ENCODE measurements around the gene ZNF511. TPM values are rescaled to one million over a fixed set of nuclear protein-coding genes. Genes with fewer than 3 reads are reported as not detected.

Gene ZNF511
- total and polyA plus RNA-seq, 3 experiments from 2014 or later = 82.2 to 90.8 (median 83.2) TPM

- H3K4me1 ChIP-seq (ENCODE audit: insufficient read depth, low read length) = no peaks in the 10 kb centered on the region
- DNase-seq = no peak
- Mint-ChIP-seq H3K4me3 (no peak overlapping the region), H3K27ac (no peak overlapping the region), H3K27me3 (peaks cover 12 to 14% of the 10 kb centered on the region in 2 donors), H3K4me1 (no peaks in the 10 kb centered on the region), H3K36me3 (no peaks in the 10 kb centered on the region), H3K9me3 (no peaks in the 10 kb centered on the region)
- H3K9me3 ChIP-seq (ENCODE audit: low read length) = no peaks in the 10 kb centered on the region
- no peak overlapping the region for H3K4me3 ChIP-seq (ENCODE audit: low read length)
- H3K36me3 ChIP-seq (ENCODE audit: insufficient read depth, low read length) = no peaks in the 10 kb centered on the region
- no peaks in the 10 kb centered on the region for H3K27me3 ChIP-seq (ENCODE audit: insufficient read depth, low read length, poor library complexity, severe bottlenecking)
- ChIA-PET POLR2A (no interaction called here), CTCF (interaction anchor here (1.1 kb wide), 1 partner anchor 21 kb away, joined by 3 read pairs; no protein-coding TSS in a partner anchor)
- H3K27ac ChIP-seq (ENCODE audit: low read depth, low read length) = no peak overlapping the region
These were observed 41.7 kb downstream of the ZNF511 start for GRCh38 chr10:133350283-133350949.

- ChIA-PET POLR2A (no interaction called here), CTCF (interaction anchor here (1.1 kb wide), 1 partner anchor 22 kb away, joined by 3 read pairs; no protein-coding TSS in a partner anchor)
These were observed 42.2 kb downstream of the ZNF511 start for GRCh38 chr10:133350950-133351329.

GRCh38 chr10:133351408-133352318 lies 42.9 kb downstream of the ZNF511 start:
- Mint-ChIP-seq H3K4me1 (peaks cover 0 to 5% (median 3%) of the 10 kb centered on the region in 3 donors), H3K36me3 (no peaks in the 10 kb centered on the region), H3K27ac (no peak overlapping the region), H3K27me3 (peaks cover 4 to 6% of the 10 kb centered on the region in 2 donors), H3K4me3 (no peak overlapping the region), H3K9me3 (no peaks in the 10 kb centered on the region)
- no peak for DNase-seq
- peaks cover 4% of the 10 kb centered on the region for H3K4me1 ChIP-seq (ENCODE audit: insufficient read depth, low read length)
- no peaks in the 10 kb centered on the region for H3K27me3 ChIP-seq (ENCODE audit: insufficient read depth, low read length, poor library complexity, severe bottlenecking)
- no peak overlapping the region for H3K27ac ChIP-seq (ENCODE audit: low read depth, low read length)
- ChIA-PET CTCF (interaction anchor here (1.1 kb wide), 1 partner anchor 22 kb away, joined by 3 read pairs; no protein-coding TSS in a partner anchor), POLR2A (interaction anchor here (0.6 kb wide), 3 partner anchors 8 to 814 kb away, joined by 3 to 6 read pairs (median 4); no protein-coding TSS in a partner anchor)
- H3K4me3 ChIP-seq (ENCODE audit: low read length) = no peak overlapping the region
- no peaks in the 10 kb centered on the region for H3K9me3 ChIP-seq (ENCODE audit: low read length)
- no peaks in the 10 kb centered on the region for H3K36me3 ChIP-seq (ENCODE audit: insufficient read depth, low read length)

More at GRCh38 chr10:133350950-133351329, 42.2 kb downstream of the ZNF511 start:
- Histone ChIP-seq H3K36me3 (ENCODE audit: insufficient read depth, low read length) (no peaks in the 10 kb centered on the region), H3K27ac (ENCODE audit: low read depth, low read length) (no peak overlapping the region), H3K4me3 (ENCODE audit: low read length) (no peak overlapping the region), H3K27me3 (ENCODE audit: insufficient read depth, low read length, poor library complexity, severe bottlenecking) (no peaks in the 10 kb centered on the region), H3K9me3 (ENCODE audit: low read length) (no peaks in the 10 kb centered on the region), H3K4me1 (ENCODE audit: insufficient read depth, low read length) (no peaks in the 10 kb centered on the region)
- H3K36me3 Mint-ChIP-seq = no peaks in the 10 kb centered on the region
- H3K4me3 Mint-ChIP-seq = no peak overlapping the region
- H3K27ac Mint-ChIP-seq = no peak overlapping the region
- H3K9me3 Mint-ChIP-seq = no peaks in the 10 kb centered on the region
- DNase-seq = no peak
- H3K4me1 Mint-ChIP-seq = peaks cover 0 to under 1% (median 0%) of the 10 kb centered on the region in 3 donors
- H3K27me3 Mint-ChIP-seq = peaks cover 7 to 9% of the 10 kb centered on the region in 2 donors

- H3K9me3 Mint-ChIP-seq = no peaks in the 10 kb centered on the region
- Histone ChIP-seq H3K27ac (ENCODE audit: low read depth, low read length) (no peak overlapping the region), H3K4me1 (ENCODE audit: insufficient read depth, low read length) (peaks cover 6% of the 10 kb centered on the region), H3K36me3 (ENCODE audit: insufficient read depth, low read length) (no peaks in the 10 kb centered on the region), H3K9me3 (ENCODE audit: low read length) (no peaks in the 10 kb centered on the region), H3K4me3 (ENCODE audit: low read length) (no peak overlapping the region), H3K27me3 (ENCODE audit: insufficient read depth, low read length, poor library complexity, severe bottlenecking) (no peaks in the 10 kb centered on the region)
- ChIA-PET POLR2A (interaction anchor here (0.5 to 0.7 kb wide), 2 partner anchors 17 to 96 kb away, joined by 3 to 5 read pairs; partner anchors contain the start of gene CALY), CTCF (interaction anchor here (1.3 kb wide), 1 partner anchor 24 kb away, joined by 5 read pairs; no protein-coding TSS in a partner anchor)
- DNase-seq = no peak
- no peak overlapping the region for H3K27ac Mint-ChIP-seq
- peaks cover 0 to 5% (median 3%) of the 10 kb centered on the region in 3 donors for H3K4me1 Mint-ChIP-seq
- H3K27me3 Mint-ChIP-seq = peaks cover 4 to 6% of the 10 kb centered on the region in 2 donors
- no peaks in the 10 kb centered on the region for H3K36me3 Mint-ChIP-seq
- H3K4me3 Mint-ChIP-seq = no peak overlapping the region
These were observed 44.7 kb downstream of the ZNF511 start for GRCh38 chr10:133353202-133353959.

DNA sequence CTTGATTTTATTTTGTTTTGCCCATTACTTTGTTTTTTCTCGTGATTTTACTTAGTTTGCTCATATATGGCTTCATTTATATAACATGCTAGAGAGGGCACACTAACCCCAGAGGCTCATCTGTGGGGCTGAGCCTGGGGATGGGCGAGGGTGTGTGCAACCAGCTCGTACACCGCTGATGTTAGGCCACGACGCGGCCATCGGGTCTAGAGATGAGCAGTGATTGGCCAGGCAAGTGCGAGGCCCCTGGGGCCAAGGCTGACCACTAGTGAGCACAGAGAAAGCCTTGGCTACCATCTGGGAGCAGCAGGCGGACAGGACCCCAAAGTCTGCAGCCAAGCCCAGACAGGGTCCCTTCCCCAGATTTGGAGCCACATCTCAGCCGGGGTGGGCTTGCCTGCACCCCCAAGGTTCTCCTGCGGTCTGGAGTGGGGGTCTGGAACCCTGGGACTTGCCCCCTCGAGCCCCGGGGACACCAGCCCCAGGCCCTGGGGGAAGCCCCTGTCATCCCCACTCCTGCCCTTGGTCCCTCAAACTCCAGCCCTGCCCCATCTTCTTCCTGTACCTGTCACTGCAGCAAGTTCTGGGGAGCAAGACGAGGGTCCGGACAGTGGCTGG lies 45.4 kb downstream of the ZNF511 start:
- ChIA-PET POLR2A (no interaction called here), CTCF (interaction anchor here (1.3 kb wide), 1 partner anchor 25 kb away, joined by 5 read pairs; no protein-coding TSS in a partner anchor)
- H3K27me3 Mint-ChIP-seq = peaks cover 2 to 4% of the 10 kb centered on the region in 2 donors
- Histone ChIP-seq H3K36me3 (ENCODE audit: insufficient read depth, low read length) (no peaks in the 10 kb centered on the region), H3K27me3 (ENCODE audit: insufficient read depth, low read length, poor library complexity, severe bottlenecking) (no peaks in the 10 kb centered on the region), H3K4me1 (ENCODE audit: insufficient read depth, low read length) (peaks cover 6% of the 10 kb centered on the region), H3K4me3 (ENCODE audit: low read length) (no peak overlapping the region), H3K9me3 (ENCODE audit: low read length) (no peaks in the 10 kb centered on the region), H3K27ac (ENCODE audit: low read depth, low read length) (no peak overlapping the region)
- H3K4me1 Mint-ChIP-seq = peaks cover 0 to 9% (median 3%) of the 10 kb centered on the region in 3 donors
- DNase-seq = no peak
- peak overlapping the region in 1 of 8 donors; percentile 47 for H3K27ac Mint-ChIP-seq
- no peaks in the 10 kb centered on the region for H3K9me3 Mint-ChIP-seq
- no peak overlapping the region for H3K4me3 Mint-ChIP-seq
- no peaks in the 10 kb centered on the region for H3K36me3 Mint-ChIP-seq

DNA sequence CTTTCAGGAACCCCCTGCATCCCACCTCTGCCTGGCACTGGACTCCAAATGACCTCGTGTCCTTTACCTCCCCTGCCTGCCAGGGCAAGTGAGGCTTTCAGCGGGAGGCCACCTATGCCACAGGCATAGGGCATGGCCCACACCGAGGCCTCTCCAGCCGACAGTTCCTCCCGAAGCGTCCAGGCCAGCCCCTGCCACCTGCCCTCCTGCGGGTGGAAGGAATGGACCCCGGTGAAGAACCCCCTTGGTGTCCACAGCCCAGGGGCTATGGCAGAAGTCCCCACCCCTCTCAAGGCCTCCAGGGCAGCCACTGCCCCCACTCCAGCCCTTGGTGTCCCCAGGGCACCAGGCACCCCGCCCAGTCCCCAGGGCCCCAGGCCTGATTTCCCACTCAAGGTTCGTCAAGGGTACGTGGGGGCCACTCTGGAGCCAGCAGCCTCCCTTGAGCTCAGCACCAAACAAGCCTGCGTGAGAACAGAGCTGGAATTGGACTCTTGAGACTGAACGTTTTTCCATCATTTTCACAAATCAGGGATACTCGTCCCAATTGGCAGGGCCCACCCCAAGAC lies 46.0 kb downstream of the ZNF511 start:
- H3K36me3 ChIP-seq (ENCODE audit: insufficient read depth, low read length) = no peaks in the 10 kb centered on the region
- no peak overlapping the region for H3K27ac Mint-ChIP-seq
- no peak overlapping the region for H3K4me3 Mint-ChIP-seq
- peaks cover 6% of the 10 kb centered on the region for H3K4me1 ChIP-seq (ENCODE audit: insufficient read depth, low read length)
- no peaks in the 10 kb centered on the region for H3K9me3 ChIP-seq (ENCODE audit: low read length)
- no peak overlapping the region for H3K4me3 ChIP-seq (ENCODE audit: low read length)
- CTCF ChIA-PET = interaction anchor here (4.0 kb wide), 1 partner anchor 25 kb away, joined by 19 read pairs; no protein-coding TSS in a partner anchor
- DNase-seq = no peak
- peaks cover 0 to 1% of the 10 kb centered on the region in 2 donors for H3K27me3 Mint-ChIP-seq
- no peaks in the 10 kb centered on the region for H3K36me3 Mint-ChIP-seq
- no peak overlapping the region for H3K27ac ChIP-seq (ENCODE audit: low read depth, low read length)
- POLR2A ChIA-PET = no interaction called here
- no peaks in the 10 kb centered on the region for H3K27me3 ChIP-seq (ENCODE audit: insufficient read depth, low read length, poor library complexity, severe bottlenecking)
- peaks cover 0 to 12% (median 3%) of the 10 kb centered on the region in 3 donors for H3K4me1 Mint-ChIP-seq
- H3K9me3 Mint-ChIP-seq = no peaks in the 10 kb centered on the region

DNA sequence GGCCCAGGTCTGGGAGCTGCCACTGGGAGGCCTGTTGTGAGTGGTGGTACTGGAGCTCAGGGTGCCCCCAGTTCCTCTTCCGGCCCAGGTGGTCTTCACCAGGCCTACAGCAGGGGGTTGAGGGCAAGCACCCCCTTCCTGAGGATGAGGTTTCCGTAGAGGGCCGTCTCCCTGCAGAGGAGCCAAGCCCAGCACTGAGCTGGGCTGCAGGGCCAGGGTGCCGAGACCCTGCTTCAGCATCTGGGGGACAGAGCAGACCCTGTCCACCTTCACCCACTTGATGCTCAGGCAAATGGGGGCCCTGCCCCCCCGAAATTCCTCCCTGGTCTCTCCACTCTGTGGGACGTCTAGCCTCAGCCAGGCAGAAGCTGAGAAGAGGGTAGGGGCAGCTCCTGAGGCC lies 46.6 kb downstream of the ZNF511 start:
- Histone ChIP-seq H3K9me3 (ENCODE audit: low read length) (no peaks in the 10 kb centered on the region), H3K36me3 (ENCODE audit: insufficient read depth, low read length) (no peaks in the 10 kb centered on the region), H3K27me3 (ENCODE audit: insufficient read depth, low read length, poor library complexity, severe bottlenecking) (no peaks in the 10 kb centered on the region), H3K27ac (ENCODE audit: low read depth, low read length) (no peak overlapping the region), H3K4me1 (ENCODE audit: insufficient read depth, low read length) (peaks cover 6% of the 10 kb centered on the region), H3K4me3 (ENCODE audit: low read length) (no peak overlapping the region)
- POLR2A ChIA-PET = no interaction called here
- no peaks in the 10 kb centered on the region for H3K9me3 Mint-ChIP-seq
- H3K36me3 Mint-ChIP-seq = no peaks in the 10 kb centered on the region
- H3K4me1 Mint-ChIP-seq = peaks cover 4 to 17% (median 5%) of the 10 kb centered on the region in 3 donors
- no peak for DNase-seq
- H3K27ac Mint-ChIP-seq = no peak overlapping the region
- H3K4me3 Mint-ChIP-seq = no peak overlapping the region
- CTCF ChIA-PET = interaction anchor here (1.3 to 4.0 kb wide), 2 partner anchors 19 to 26 kb away, joined by 3 to 19 read pairs; partner anchors contain the start of gene CALY
- H3K27me3 Mint-ChIP-seq = peaks cover 0 to 1% of the 10 kb centered on the region in 2 donors

Measured in CD8-positive, alpha-beta memory T cell (primary cell).